Effector memory CD8-positive, alpha-beta T cell (primary cell): ENCODE data around the gene ZBTB20.

Experiments
- ATAC-seq: fragments of 150-1000 bp; cut with Tn5 transposase; replicated peaks from 2 replicates; pipeline ENCODE4 v1.10.0; 2021; ENCODE audit warnings: mild to moderate bottlenecking, moderate library complexity
- DNase-seq, 3 experiments: peaks; one replicate each; pipeline ENCODE4 v3.0.0; 2021
- H3K27ac Mint-ChIP-seq, 2 donors: one replicate each; pipeline ENCODE4 v1.8.0; 2022; ENCODE audit warnings: mild to moderate bottlenecking in 2 of 2, mixed read lengths in 2 of 2, moderate library complexity in 2 of 2
- H3K27me3 Mint-ChIP-seq, 2 donors: one replicate each; pipeline ENCODE4 v1.8.0; 2022; ENCODE audit warnings: mixed read lengths in 2 of 2
- H3K36me3 Mint-ChIP-seq: one replicate; pipeline ENCODE4 v1.8.0; 2022; ENCODE audit warnings: mild to moderate bottlenecking, moderate library complexity, mixed read lengths; ENCODE audit not compliant: insufficient read depth
- H3K4me1 Mint-ChIP-seq, 2 donors: one replicate each; pipeline ENCODE4 v1.8.0; 2022; ENCODE audit warnings: low read depth in 2 of 2, mixed read lengths in 2 of 2
- H3K4me3 Mint-ChIP-seq, 2 donors: one replicate each; pipeline ENCODE4 v1.8.0; 2022; ENCODE audit warnings: mild to moderate bottlenecking in 2 of 2, mixed read lengths in 2 of 2, moderate library complexity in 2 of 2
- H3K9me3 Mint-ChIP-seq, 2 donors: one replicate each; pipeline ENCODE4 v1.8.0; 2022; ENCODE audit warnings: mixed read lengths in 2 of 2

ZBTB20 gene

DNA sequence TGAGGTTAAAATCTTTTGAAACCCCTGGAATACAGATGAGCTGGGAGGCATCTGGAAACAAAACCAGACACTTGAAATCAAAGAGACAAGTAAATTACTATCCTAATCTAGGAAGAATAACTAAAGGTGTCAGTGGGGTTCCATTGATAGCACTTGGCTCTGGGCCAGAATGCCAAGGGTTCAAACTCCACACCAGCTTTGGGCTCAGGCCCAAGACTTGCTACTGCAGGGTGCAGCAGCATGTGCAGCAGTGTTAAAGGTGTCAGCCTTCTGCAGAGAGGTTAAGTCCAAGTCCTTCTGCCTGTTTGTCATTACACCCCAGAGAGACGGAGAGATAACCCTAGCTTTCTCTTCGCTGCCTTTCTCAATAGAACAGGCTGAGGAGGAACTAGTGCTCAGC, 579.3 kb downstream of the ZBTB20 start:
- Mint-ChIP-seq H3K36me3 (no peaks in the 10 kb centered on the region), H3K27ac (no peak overlapping the region), H3K4me3 (no peak overlapping the region), H3K4me1 (peaks cover 9 to 10% of the 10 kb centered on the region in 2 donors), H3K27me3 (no peaks in the 10 kb centered on the region), H3K9me3 (no peaks in the 10 kb centered on the region)
- ATAC-seq (no peak), DNase-seq (no peak)

- no peak for ATAC-seq
- Mint-ChIP-seq H3K27ac (no peak overlapping the region), H3K36me3 (no peaks in the 10 kb centered on the region), H3K9me3 (no peaks in the 10 kb centered on the region), H3K27me3 (no peaks in the 10 kb centered on the region), H3K4me1 (peaks cover 10 to 14% of the 10 kb centered on the region in 2 donors), H3K4me3 (no peak overlapping the region)
- no peak for DNase-seq
Observed at GRCh38 chr3:114566767-114567166, 580.3 kb downstream of the ZBTB20 start.

- DNase-seq (no peak), ATAC-seq (no peak)
- Mint-ChIP-seq H3K4me1 (peaks cover 10 to 14% of the 10 kb centered on the region in 2 donors), H3K4me3 (no peak overlapping the region), H3K27ac (no peak overlapping the region), H3K36me3 (no peaks in the 10 kb centered on the region), H3K27me3 (no peaks in the 10 kb centered on the region), H3K9me3 (no peaks in the 10 kb centered on the region)
Observed at GRCh38 chr3:114566162-114566755, 580.8 kb downstream of the ZBTB20 start.

DNA sequence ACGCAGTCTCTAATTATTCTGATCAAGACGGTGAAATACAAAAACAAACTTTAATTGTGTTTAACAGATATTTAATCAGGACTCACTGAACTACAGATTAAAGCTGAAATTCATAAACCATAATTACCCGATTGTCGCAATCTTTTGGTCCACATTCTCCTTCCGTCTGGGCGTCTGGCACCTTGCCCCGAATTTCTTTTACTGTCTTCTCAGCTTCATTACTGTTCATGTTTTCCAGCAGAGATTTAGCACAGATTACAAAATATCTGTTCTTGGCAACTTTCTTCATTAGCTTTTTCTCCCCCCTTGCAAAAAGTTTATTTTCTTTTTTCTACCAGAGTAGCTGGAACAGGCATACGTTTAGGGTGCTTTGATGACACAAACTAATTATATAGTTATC, 581.9 kb downstream of the ZBTB20 start:
- no peak overlapping the region for H3K4me3 Mint-ChIP-seq
- H3K27me3 Mint-ChIP-seq: no peaks in the 10 kb centered on the region
- H3K36me3 Mint-ChIP-seq: no peaks in the 10 kb centered on the region
- peaks cover 10 to 14% of the 10 kb centered on the region in 2 donors for H3K4me1 Mint-ChIP-seq
- H3K9me3 Mint-ChIP-seq: no peaks in the 10 kb centered on the region
- no peak for DNase-seq
- H3K27ac Mint-ChIP-seq: no peak overlapping the region
- ATAC-seq: no peak

DNA sequence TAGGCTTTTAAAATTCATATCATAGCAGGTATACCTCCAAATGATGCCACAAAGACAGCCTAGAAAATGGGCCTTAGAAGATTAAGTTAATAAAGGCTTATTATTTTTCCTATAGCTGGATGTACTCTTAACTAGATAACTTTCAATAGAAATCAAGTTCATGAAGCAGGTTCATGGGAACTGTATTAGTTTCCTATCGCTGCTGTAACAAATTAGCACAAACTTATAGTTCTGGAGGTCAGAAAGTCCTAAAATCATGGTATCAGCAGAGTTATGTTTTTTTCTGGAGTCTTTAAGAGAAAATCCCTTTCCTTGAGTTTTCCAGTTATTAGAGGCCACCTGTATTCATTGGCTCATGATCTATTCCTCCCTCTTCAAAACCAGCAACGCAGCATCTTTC, 583.4 kb downstream of the ZBTB20 start:
- DNase-seq (no peak), ATAC-seq (no peak)
- peaks cover 10 to 14% of the 10 kb centered on the region in 2 donors for H3K4me1 Mint-ChIP-seq
- H3K27ac Mint-ChIP-seq: no peak overlapping the region
- no peaks in the 10 kb centered on the region for H3K27me3 Mint-ChIP-seq
- H3K9me3 Mint-ChIP-seq: no peaks in the 10 kb centered on the region
- H3K36me3 Mint-ChIP-seq: no peaks in the 10 kb centered on the region
- H3K4me3 Mint-ChIP-seq: no peak overlapping the region

- H3K27me3 Mint-ChIP-seq: no peaks in the 10 kb centered on the region
- DNase-seq (no peak), ATAC-seq (no peak)
- peaks cover 9 to 12% of the 10 kb centered on the region in 2 donors for H3K4me1 Mint-ChIP-seq
- no peak overlapping the region for H3K4me3 Mint-ChIP-seq
- no peaks in the 10 kb centered on the region for H3K9me3 Mint-ChIP-seq
- H3K27ac Mint-ChIP-seq: no peak overlapping the region
- no peaks in the 10 kb centered on the region for H3K36me3 Mint-ChIP-seq
Observed at GRCh38 chr3:114562557-114562956, 584.5 kb downstream of the ZBTB20 start.

DNA sequence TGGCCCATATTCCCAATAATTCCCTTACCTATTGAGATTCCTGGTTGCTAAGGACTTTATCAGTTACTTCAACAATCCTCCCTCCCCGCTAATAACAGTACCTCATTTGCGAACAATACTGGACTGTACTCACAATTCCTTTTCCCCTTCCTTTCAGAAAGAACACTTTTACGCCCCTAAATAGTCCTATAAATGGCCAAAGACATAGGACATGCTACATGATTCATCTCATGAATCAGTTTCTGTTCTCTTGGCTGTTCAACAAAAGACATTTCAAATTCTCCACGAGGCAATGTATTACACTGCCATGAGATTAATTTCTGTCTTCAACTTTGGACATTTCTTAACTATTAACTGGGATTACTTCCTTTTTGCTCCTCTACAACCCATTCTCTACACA, 588.8 kb downstream of the ZBTB20 start:
- ATAC-seq (no peak), DNase-seq (no peak)
- no peaks in the 10 kb centered on the region for H3K36me3 Mint-ChIP-seq
- H3K27me3 Mint-ChIP-seq: no peaks in the 10 kb centered on the region
- peaks cover 0 to 5% of the 10 kb centered on the region in 2 donors for H3K4me1 Mint-ChIP-seq
- no peaks in the 10 kb centered on the region for H3K9me3 Mint-ChIP-seq
- no peak overlapping the region for H3K4me3 Mint-ChIP-seq
- no peak overlapping the region for H3K27ac Mint-ChIP-seq

GRCh38 chr3:114557791-114558190, 589.3 kb downstream of the ZBTB20 start:
- Mint-ChIP-seq H3K9me3 (no peaks in the 10 kb centered on the region), H3K27ac (no peak overlapping the region), H3K36me3 (no peaks in the 10 kb centered on the region), H3K4me1 (peaks cover 0 to 5% of the 10 kb centered on the region in 2 donors), H3K27me3 (no peaks in the 10 kb centered on the region), H3K4me3 (no peak overlapping the region)
- DNase-seq (no peak), ATAC-seq (no peak)

GRCh38 chr3:114556657-114557213, 590.4 kb downstream of the ZBTB20 start:
- no peak for DNase-seq
- no peak for ATAC-seq
- Mint-ChIP-seq H3K4me1 (no peaks in the 10 kb centered on the region), H3K27me3 (no peaks in the 10 kb centered on the region), H3K4me3 (no peak overlapping the region), H3K9me3 (no peaks in the 10 kb centered on the region), H3K36me3 (no peaks in the 10 kb centered on the region), H3K27ac (peak overlapping the region in 1 of 2 donors; percentile 52)

DNA sequence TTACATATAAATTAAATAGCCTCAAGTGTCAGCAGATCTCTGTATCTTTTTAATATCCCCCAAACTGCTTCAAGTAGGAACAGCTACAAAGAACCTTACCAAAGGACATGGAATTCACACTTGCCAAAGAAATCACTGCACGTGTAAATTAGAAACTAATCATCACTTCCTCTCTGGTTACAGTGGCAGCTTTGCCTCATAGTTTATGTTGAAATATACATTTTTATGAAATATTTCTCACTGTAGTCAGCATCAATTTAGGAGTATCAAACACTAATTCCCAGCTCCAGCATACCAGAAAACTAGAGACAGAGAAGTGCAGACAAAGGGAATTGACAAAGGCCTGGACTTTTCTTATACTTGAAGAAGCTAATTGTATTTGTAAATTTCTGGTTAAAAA, 592.4 kb downstream of the ZBTB20 start:
- Mint-ChIP-seq H3K27me3 (no peaks in the 10 kb centered on the region), H3K36me3 (no peaks in the 10 kb centered on the region), H3K9me3 (no peaks in the 10 kb centered on the region), H3K27ac (peak overlapping the region in 1 of 2 donors; percentile 38), H3K4me3 (no peak overlapping the region), H3K4me1 (no peaks in the 10 kb centered on the region)
- DNase-seq (no peak), ATAC-seq (no peak)

DNA sequence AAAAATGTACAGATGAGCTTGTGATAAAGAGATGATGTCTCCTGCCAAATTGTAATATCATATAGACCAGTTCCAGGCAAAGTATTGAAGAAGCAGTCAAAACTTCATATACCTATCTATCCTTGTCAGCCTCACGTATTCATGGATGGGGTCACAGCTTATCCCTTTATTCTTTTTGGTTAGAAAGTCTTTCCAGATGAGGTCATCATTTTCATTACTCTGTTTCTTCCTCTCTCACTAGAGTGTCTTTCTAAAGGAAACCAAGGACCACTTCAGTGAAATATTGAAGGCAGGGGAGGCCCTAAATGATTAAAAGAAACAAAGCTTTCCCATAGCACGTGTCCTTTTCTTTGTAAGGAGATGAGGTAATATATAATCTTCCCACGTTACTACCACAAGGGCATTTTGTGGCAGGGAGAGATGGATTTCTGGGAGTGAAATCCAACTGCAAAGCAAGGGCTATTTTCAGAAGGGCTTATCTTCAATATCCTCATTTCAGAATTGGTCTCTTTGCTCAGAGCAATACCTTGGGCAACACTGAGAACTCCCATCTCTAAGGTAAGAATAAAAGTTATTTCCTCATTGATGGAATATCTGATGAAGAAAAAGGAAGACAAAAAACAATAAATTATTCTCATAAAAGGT, 593.0 kb downstream of the ZBTB20 start:
- no peaks in the 10 kb centered on the region for H3K4me1 Mint-ChIP-seq
- no peak overlapping the region for H3K4me3 Mint-ChIP-seq
- no peak for ATAC-seq
- H3K9me3 Mint-ChIP-seq: no peaks in the 10 kb centered on the region
- no peak for DNase-seq
- no peaks in the 10 kb centered on the region for H3K27me3 Mint-ChIP-seq
- peak overlapping the region in 1 of 2 donors; percentile 38 for H3K27ac Mint-ChIP-seq
- no peaks in the 10 kb centered on the region for H3K36me3 Mint-ChIP-seq

DNA sequence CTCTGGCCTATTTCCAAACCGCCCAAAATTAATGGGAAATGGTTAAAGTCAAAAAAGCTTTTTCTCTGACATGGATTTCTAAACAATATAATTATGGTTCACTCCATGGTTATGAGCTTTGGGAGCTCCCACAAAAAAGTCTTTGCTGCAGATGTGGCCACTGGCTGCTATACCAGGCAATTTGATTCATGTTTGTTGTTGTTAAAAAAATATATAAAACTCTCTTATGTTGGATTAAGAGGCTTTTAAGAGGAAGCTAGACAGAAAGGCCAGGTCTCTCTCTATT, 594.6 kb downstream of the ZBTB20 start:
- ATAC-seq (no peak), DNase-seq (no peak)
- no peak overlapping the region for H3K4me3 Mint-ChIP-seq
- H3K4me1 Mint-ChIP-seq: no peaks in the 10 kb centered on the region
- no peaks in the 10 kb centered on the region for H3K27me3 Mint-ChIP-seq
- no peak overlapping the region for H3K27ac Mint-ChIP-seq
- no peaks in the 10 kb centered on the region for H3K9me3 Mint-ChIP-seq
- peaks cover 3% of the 10 kb centered on the region for H3K36me3 Mint-ChIP-seq

- Mint-ChIP-seq H3K4me1 (no peaks in the 10 kb centered on the region), H3K36me3 (peaks cover 3% of the 10 kb centered on the region), H3K27me3 (no peaks in the 10 kb centered on the region), H3K27ac (no peak overlapping the region), H3K9me3 (no peaks in the 10 kb centered on the region), H3K4me3 (no peak overlapping the region)
- no peak for ATAC-seq
- no peak for DNase-seq
Observed at GRCh38 chr3:114551770-114552526, 595.1 kb downstream of the ZBTB20 start.

GRCh38 chr3:114550165-114550564, 596.9 kb downstream of the ZBTB20 start:
- no peak overlapping the region for H3K27ac Mint-ChIP-seq
- no peaks in the 10 kb centered on the region for H3K4me1 Mint-ChIP-seq
- no peak for ATAC-seq
- H3K9me3 Mint-ChIP-seq: no peaks in the 10 kb centered on the region
- H3K27me3 Mint-ChIP-seq: no peaks in the 10 kb centered on the region
- DNase-seq: no peak
- H3K36me3 Mint-ChIP-seq: peaks cover 3% of the 10 kb centered on the region
- no peak overlapping the region for H3K4me3 Mint-ChIP-seq
